CD4-positive, alpha-beta T cell (primary cell): ENCODE measurements around the gene RPL32. TPM values are rescaled to one million over a fixed set of nuclear protein-coding genes. Genes with fewer than 3 reads are reported as not detected.
"Not testable (repeated sequence)": the region's sequence is repeated elsewhere in the genome, so short reads cannot be mapped to it uniquely, and the experiment has no call there.

ENCODE experiments used
- ATAC-seq: fragments of 200-7000 bp; cut with Tn5 transposase; one replicate; pipeline ENCODE4 v1.10.0; 2022; ENCODE audit warnings: mild to moderate bottlenecking; ENCODE audit not compliant: poor library complexity
- CTCF ChIA-PET: fragments of 350-600 bp; sonication (Branson Sonifier 250); formaldehyde crosslinking; loops from one replicate; lab custom pipeline; 2021; ENCODE audit warnings: antibody characterized with exemption, inconsistent platforms; lab: Charles Lee
- POLR2A ChIA-PET: fragments of 350-600 bp; sonication (Branson Sonifier 250); formaldehyde crosslinking; loops from one replicate; lab custom pipeline; 2021; ENCODE audit warnings: antibody characterized with exemption, inconsistent platforms; lab: Charles Lee
- DNase-seq, 14 experiments: peaks; one replicate each; pipeline ENCODE4 v3.0.0-alpha.2; 2013 to 2020; ENCODE audit warnings: mixed read lengths in 2 of 14
- H3K27ac ChIP-seq, 2 donors: one replicate each; pipeline versions ENCODE4 v1.5.1 to v1.7.0; 2013; ENCODE audit warnings: low read length in 2 of 2, low read depth in 1 of 2, mild to moderate bottlenecking in 1 of 2
- H3K27me3 ChIP-seq, 2 experiments: 1 replicate in 1 of 2; 2 replicates in 1 of 2; pipeline versions ENCODE4 v1.6.1 to v1.7.0; 2013; ENCODE audit warnings: low read length in 2 of 2, control low read depth in 1 of 2, mild to moderate bottlenecking in 1 of 2, moderate library complexity in 1 of 2; ENCODE audit not compliant: insufficient read depth in 2 of 2, control insufficient read depth in 1 of 2
- H3K36me3 ChIP-seq: one replicate; pipeline ENCODE4 v1.6.1; 2013; ENCODE audit warnings: low read length, control low read depth; ENCODE audit not compliant: insufficient read depth
- H3K4me1 ChIP-seq: one replicate; pipeline ENCODE4 v1.6.1; 2013; ENCODE audit warnings: low read length, control low read depth; ENCODE audit not compliant: insufficient read depth
- H3K4me3 ChIP-seq: one replicate; pipeline ENCODE4 v1.5.1; 2013; ENCODE audit warnings: mild to moderate bottlenecking, low read length, moderate library complexity
- H3K9me3 ChIP-seq, 2 experiments: 1 replicate in 1 of 2; 2 replicates in 1 of 2; pipeline versions ENCODE4 v1.6.1 to v1.7.0; 2013; ENCODE audit warnings: low read length in 2 of 2, mild to moderate bottlenecking in 2 of 2, control low read depth in 1 of 2, moderate library complexity in 1 of 2; ENCODE audit not compliant: control insufficient read depth in 1 of 2, insufficient read depth in 1 of 2
- H3K27ac Mint-ChIP-seq: one replicate; pipeline ENCODE4 v1.8.0; 2020; ENCODE audit warnings: mixed read lengths
- H3K27me3 Mint-ChIP-seq: one replicate; pipeline ENCODE4 v1.8.0; 2021; ENCODE audit warnings: mixed read lengths
- H3K36me3 Mint-ChIP-seq: one replicate; pipeline ENCODE4 v1.8.0; 2021; ENCODE audit warnings: low read depth, mixed read lengths
- H3K4me1 Mint-ChIP-seq: one replicate; pipeline ENCODE4 v1.8.0; 2021; ENCODE audit warnings: low read depth, mixed read lengths
- H3K4me3 Mint-ChIP-seq: one replicate; pipeline ENCODE4 v1.8.0; 2020; ENCODE audit warnings: mild to moderate bottlenecking, mixed read lengths
- H3K9me3 Mint-ChIP-seq: one replicate; pipeline ENCODE4 v1.8.0; 2020; ENCODE audit warnings: mixed read lengths
- intact Hi-C, 2 experiments: fragments of 100-400 bp; cut with DNase I in 1 of 2; cut with micrococcal nuclease in 1 of 2; formaldehyde crosslinking; loops; one replicate each; pipeline versions ENCODE4 v1.15.1 to v1.9.0; 2023 to 2025; cut with DNase I, micrococcal nuclease
- total RNA-seq, 174 experiments: library from RNA in 2 of 174; stranded (reverse) in 2 of 174; gene quantifications; one replicate each; pipeline ENCODE4 v1.2.3 and lab custom pipeline; 2021 to 2026
- TF ChIP-seq, protein P1 (sequence below): fragments of 200-600 bp; IDR thresholded peaks from one replicate; pipeline ENCODE4 v1.8.0; 2022; ENCODE audit warnings: antibody characterized with exemption, mild to moderate bottlenecking

Gene RPL32
- total RNA-seq, 2 experiments from 2014 or later: 4,308 to 4,667 TPM

DNA sequence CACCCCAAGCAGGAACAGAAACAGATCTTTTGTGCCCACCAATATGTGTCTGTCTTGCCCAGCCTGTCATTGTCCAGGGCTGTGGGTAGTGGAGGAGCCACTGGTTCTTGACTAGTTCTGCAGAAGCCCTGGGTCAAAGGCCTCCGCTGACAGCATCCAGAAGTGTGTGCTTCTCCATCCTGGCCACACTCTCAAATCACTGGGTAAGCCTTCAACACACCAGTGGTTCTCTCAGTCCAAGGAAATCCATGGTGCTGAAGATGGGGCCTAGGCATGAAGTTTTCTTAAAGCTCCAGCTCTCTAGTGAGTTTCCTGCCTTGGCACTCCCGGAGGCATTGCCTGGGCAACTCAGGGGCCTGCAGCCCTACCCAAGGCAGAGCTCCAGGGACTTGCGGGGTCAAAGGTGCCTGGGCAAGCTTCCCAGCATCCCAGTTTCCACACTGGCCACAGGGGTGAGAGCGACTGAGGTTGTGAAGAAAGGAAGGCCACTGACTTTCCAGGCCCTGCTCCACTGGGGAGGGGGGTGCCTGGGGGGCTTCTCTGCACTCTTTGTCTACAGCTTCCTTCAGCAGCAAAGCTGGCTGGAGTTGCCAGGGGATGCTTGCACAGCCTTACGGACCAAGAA lies 37.9 kb upstream of the RPL32 start:
- intact Hi-C loops: no loop called here
- H3K4me1 ChIP-seq: peaks cover 10% of the 10 kb centered on the region

DNA sequence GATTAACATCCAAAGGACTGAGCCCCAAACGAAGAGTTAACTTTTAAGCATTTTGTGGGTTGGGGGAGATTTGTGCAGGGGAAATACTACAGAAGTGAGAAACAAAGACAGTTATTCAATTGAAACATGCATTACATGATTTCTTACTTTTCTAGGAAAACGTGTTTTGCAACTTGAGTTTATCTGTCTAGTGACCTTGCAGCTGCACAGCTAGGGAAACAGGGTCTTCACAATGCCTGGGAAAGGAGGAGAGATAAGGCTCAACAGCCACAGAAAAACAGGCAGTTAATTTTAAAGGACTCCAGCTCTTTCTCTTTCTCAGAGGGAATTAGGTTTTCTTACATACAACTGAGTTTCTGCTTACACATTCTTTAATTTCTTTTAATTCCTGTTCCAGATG lies 37.4 kb upstream of the RPL32 start:
- H3K27ac Mint-ChIP-seq, H3K27ac ChIP-seq, intact Hi-C loops, H3K36me3 ChIP-seq, CTCF ChIA-PET, H3K4me1 Mint-ChIP-seq, ATAC-seq, H3K4me3 Mint-ChIP-seq, H3K4me3 ChIP-seq, H3K27me3 ChIP-seq, H3K9me3 ChIP-seq, H3K9me3 Mint-ChIP-seq, H3K36me3 Mint-ChIP-seq, POLR2A ChIA-PET, DNase-seq: not testable (repeated sequence)
- peaks cover 10% of the 10 kb centered on the region for H3K4me1 ChIP-seq
- peaks cover 13% of the 10 kb centered on the region for H3K27me3 Mint-ChIP-seq

More for the DNA sequence above, 37.9 kb upstream of the RPL32 start:
- no peak overlapping the region for H3K4me3 ChIP-seq
- no peak overlapping the region for H3K27ac ChIP-seq
- Mint-ChIP-seq H3K36me3 (no peaks in the 10 kb centered on the region), H3K4me3 (no peak overlapping the region), H3K27ac (no peak overlapping the region), H3K27me3 (peaks cover 13% of the 10 kb centered on the region), H3K9me3 (no peaks in the 10 kb centered on the region), H3K4me1 (no peaks in the 10 kb centered on the region)
- POLR2A ChIA-PET: no interaction called here
- no peaks in the 10 kb centered on the region for H3K36me3 ChIP-seq
- CTCF ChIA-PET: no interaction called here
- no peak for ATAC-seq
- peaks cover 8 to 9% of the 10 kb centered on the region in 2 experiments for H3K27me3 ChIP-seq
- DNase-seq: no peak
- no peaks in the 10 kb centered on the region for H3K9me3 ChIP-seq
- TF ChIP-seq, protein P1, sequence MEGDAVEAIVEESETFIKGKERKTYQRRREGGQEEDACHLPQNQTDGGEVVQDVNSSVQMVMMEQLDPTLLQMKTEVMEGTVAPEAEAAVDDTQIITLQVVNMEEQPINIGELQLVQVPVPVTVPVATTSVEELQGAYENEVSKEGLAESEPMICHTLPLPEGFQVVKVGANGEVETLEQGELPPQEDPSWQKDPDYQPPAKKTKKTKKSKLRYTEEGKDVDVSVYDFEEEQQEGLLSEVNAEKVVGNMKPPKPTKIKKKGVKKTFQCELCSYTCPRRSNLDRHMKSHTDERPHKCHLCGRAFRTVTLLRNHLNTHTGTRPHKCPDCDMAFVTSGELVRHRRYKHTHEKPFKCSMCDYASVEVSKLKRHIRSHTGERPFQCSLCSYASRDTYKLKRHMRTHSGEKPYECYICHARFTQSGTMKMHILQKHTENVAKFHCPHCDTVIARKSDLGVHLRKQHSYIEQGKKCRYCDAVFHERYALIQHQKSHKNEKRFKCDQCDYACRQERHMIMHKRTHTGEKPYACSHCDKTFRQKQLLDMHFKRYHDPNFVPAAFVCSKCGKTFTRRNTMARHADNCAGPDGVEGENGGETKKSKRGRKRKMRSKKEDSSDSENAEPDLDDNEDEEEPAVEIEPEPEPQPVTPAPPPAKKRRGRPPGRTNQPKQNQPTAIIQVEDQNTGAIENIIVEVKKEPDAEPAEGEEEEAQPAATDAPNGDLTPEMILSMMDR: no peak

DNA sequence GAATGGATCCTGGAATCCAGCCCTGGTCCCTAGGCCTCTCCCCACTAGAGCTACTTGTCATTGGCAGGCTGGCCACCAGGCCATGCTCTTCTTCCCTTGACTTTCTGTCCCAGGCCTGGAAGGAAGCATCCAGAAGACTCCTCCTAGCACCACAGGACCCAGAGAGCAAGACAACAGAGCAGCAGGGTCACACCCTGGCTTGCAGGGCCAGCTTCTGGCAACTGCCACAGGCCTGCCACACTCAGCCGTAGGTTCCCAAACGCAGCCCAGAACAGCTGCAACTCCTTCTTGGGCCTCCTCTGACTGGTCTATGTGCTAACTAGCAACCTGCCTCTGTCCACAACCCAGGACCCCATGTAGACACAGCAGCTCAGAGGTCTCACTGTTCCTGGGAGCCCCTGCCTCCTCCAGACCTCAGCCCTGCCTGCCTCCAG lies 36.8 kb upstream of the RPL32 start:
- H3K36me3 Mint-ChIP-seq: no peaks in the 10 kb centered on the region
- Histone ChIP-seq H3K27ac (no peak overlapping the region), H3K27me3 (peaks cover 9 to 10% of the 10 kb centered on the region in 2 experiments), H3K4me3 (no peak overlapping the region), H3K4me1 (peaks cover 10% of the 10 kb centered on the region), H3K9me3 (no peaks in the 10 kb centered on the region), H3K36me3 (no peaks in the 10 kb centered on the region)
- DNase-seq (no peak), ATAC-seq (no peak)
- TF ChIP-seq, protein P1: no peak
- no peak overlapping the region for H3K27ac Mint-ChIP-seq
- POLR2A ChIA-PET: no interaction called here
- H3K4me1 Mint-ChIP-seq: no peaks in the 10 kb centered on the region
- CTCF ChIA-PET: no interaction called here
- peaks cover 19% of the 10 kb centered on the region for H3K27me3 Mint-ChIP-seq
- intact Hi-C loops: no loop called here
- no peak overlapping the region for H3K4me3 Mint-ChIP-seq
- H3K9me3 Mint-ChIP-seq: no peaks in the 10 kb centered on the region

DNA sequence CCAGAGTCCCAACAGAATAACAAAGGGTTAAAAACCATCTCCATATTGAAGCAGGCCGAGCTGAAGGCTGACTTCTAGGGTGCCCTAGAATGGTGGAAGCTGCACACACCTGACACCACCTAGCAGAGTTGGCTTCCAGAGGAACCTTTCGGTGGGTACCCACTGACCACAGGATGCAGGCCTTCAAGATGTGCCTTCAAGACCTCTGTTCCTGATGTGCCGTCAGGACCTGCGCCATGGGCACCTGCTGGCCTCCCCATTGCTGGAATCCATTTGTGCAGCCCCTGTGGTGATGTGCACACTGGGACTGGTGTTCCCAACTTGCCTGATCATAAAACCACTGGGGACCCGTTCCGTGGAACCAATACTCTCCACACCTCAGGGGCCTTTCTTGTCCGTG lies 35.7 kb upstream of the RPL32 start:
- Histone ChIP-seq H3K27ac (no peak overlapping the region), H3K4me3 (no peak overlapping the region), H3K36me3 (no peaks in the 10 kb centered on the region), H3K4me1 (peaks cover 10% of the 10 kb centered on the region), H3K27me3 (peaks cover 9 to 10% of the 10 kb centered on the region in 2 experiments), H3K9me3 (no peaks in the 10 kb centered on the region)
- peaks cover 19% of the 10 kb centered on the region for H3K27me3 Mint-ChIP-seq
- DNase-seq (no peak), ATAC-seq (no peak)
- no peak overlapping the region for H3K4me3 Mint-ChIP-seq
- ChIA-PET CTCF (no interaction called here), POLR2A (no interaction called here)
- TF ChIP-seq, protein P1: no peak
- H3K9me3 Mint-ChIP-seq: no peaks in the 10 kb centered on the region
- no peaks in the 10 kb centered on the region for H3K4me1 Mint-ChIP-seq
- H3K36me3 Mint-ChIP-seq: no peaks in the 10 kb centered on the region
- no peak overlapping the region for H3K27ac Mint-ChIP-seq
- intact Hi-C loops: no loop called here
